Effector CD4-positive, alpha-beta T cell (primary cell): ENCODE measurements around the gene ZBTB20.

Source experiments
- DNase-seq: peaks from one replicate; pipeline ENCODE4 v3.0.0-alpha.2; 2020

ZBTB20 gene

DNA sequence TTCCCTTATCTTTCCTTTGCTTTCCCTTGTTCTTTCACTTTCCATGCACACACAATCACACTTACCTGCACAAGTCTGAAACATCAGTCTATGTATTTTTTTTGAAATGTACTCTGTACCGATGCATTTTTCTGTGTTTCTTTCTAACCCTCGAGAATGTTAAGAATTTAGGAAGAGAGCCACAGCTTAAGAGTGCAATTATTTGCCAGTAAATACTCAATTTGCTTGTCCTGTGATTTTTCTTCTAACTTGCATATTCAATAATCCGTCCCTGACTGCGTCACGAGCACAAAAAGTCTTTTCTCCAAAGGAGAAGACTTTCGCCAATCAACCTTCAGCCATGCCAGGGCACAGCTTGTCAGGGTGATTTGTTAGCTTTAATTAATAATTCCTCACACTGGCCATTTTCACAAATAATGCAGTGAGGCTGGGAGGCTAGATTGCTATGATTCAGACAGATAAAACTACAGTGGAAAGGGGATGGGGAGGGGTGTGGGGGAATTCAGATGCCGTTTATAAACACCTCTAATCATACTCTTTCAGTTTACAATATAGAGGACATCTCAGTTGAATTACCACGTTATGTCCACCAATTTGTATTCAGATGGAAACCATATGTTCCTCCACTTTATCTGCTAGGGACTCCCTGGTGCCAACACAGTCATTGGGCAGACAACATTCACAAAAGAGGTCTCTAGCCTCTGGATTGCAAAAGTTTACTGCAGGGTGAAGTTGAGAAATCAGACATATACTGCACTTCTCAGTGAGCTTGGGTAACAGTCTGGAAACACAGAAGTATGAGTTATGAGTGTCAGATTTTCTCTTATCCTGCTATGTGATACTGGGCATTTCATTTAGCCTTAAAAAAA is 388.0 kb downstream of the ZBTB20 start:
- no peak for DNase-seq

DNA sequence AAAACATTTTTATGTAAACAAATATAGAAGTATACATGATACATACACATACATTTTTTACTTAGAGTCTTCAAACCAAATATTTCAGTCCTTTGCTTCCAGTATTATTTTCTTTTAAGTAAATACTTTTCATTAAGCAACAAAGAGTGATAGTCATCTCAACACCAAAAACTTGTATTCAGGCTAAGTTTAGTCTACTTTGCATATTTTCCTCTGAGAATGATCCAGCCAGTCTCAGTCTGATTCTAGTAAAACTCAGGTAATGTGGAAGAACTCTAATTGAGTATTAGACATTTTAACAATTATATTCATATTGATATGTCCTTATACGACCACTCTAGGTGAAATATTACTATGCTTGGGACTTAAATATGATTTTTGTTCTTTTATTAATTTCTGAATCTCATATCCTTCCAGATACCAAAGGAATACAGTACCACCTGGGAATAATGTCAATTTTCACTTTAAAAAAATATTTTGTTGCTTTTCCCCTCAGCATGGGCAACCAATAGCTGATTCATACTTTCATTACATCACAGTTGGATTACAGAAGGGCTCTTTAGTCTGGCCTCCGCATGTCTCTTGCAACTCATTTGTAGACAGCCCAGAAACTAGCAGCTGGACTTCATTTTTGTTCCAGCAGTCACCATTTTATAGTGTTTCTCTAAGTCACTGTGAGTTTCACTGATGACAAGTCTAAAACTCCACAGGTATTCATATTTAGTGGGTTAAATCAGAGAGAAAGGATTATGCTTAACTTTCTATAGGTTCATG is 390.4 kb downstream of the ZBTB20 start:
- no peak for DNase-seq

DNA sequence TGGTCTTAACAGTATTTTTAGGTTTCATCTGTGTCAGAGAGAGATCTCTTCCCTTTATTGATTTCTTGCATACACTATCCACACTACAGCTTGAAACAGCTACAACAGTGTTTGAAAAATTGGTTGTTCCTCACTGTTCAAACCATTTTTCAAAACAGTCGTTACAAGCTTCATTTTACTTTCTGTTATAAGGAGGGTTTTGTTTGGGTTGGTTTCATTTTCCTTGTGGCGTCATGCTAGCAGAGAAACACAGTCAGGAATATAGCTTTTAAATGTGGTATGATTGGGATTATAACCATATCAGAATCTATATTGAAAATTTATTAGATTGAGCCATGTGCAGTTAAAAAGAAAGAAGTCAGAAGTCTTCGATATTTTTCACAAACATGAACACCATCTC is 400.6 kb downstream of the ZBTB20 start:
- DNase-seq: no peak

DNA sequence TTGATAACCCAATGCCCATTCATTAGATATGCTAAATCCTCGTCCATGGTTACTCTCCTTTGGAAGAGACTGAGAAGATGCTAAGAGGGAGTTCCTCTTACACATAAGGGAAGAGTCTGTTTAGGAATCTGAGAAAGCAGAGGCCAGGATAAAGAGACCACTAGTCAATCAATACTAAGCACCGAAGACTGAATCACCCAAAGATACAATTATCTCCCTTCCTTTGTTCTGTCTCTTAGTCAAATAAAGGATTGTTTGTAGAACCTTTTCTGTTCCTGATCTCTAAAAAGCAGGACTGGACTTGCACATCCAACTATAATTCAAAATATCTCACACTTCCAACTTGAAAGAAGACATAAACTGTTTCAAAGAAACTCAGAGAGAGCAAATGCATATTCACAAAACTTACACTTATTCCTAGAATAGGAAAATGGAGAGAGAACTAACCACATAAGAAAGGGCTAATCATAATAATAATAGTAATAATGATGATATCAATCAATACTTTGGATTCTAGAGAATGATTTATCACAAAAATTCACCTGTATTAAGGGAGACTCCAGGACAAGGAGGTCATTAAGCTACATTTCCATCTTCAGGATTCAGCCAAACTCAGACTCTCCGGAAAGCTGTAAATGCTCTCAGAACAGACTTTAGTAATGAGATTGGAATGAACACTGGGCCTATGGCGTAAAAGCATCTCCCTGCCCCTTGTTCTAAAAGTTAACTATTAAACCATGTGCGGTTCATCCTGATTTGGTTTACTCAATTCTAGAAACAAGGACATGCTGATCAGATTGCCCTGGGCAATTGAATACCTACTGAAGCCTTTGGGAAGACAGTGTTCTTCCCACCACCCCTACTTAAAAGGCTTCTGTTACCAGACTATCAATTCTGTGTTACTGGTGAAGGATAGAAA is 401.5 kb downstream of the ZBTB20 start:
- DNase-seq: no peak

DNA sequence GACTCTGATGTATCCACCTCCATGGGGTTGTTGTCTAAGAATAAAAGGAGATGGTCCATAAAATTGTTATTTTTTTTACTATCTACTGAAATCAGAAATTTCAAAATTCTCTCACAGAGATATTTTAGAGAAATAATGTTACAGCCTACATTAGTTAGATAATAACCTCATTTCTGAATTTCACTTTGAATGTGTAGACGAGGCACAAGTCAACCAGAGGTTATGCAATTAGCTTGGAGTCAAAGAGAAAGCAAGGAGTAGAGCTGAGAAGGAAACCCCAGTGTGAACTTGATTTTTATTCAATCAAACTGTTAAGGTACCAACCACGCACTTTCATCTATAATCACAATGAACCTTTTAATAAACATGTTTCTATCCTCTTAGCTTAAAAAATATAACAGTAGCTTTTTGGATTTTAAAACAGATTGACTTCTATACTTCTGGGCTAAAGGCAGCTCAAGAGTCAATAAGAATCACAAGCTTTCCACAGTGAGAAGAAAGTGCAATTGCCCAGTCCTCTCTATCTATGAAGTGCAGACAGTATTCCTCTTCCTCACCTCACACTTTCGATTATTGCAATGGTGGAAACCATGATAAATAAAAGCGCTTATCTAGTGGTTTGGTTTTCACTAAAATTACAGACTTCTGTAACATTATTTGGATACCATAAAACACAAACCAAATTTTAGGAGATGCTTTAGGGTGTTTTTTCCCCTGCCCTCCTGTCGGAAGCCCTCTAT is 403.2 kb downstream of the ZBTB20 start:
- no peak for DNase-seq

DNA sequence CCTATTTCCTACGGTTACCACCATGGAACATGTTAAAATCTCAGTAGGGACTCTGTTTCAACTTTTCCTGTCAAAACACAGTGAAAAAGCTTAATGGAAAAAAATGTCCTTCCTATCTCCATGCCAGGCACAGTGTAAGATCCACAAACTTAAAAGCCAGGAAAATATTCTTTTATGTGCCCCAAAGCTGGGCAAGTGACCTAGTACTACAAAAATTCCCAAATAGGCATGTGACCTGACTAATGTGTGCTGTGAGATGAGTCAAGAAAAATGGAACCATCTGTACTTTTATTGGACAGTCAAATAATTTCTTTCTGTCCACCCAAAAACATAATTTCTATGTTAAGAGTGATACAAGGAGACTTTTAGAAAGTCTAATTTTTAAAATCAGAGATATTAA is 406.0 kb downstream of the ZBTB20 start:
- no peak for DNase-seq

DNA sequence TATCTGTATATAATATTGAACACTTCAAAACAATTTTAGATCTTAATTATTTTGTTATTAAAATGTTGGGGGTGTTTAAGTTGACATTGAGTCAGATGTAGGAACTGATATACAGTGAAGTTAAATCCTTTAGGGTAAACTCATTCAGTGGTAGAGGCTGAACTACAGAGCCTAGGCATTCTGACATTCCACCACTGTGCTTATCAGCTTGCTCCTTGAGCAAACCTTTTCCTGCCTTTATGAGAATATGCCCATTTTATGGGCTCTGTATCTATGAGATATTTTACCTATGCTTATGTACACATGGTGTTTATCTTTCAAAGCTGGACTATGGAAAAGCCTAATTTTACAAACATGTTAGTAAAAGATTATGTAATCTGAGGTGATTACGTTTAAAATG is 407.5 kb downstream of the ZBTB20 start:
- DNase-seq: no peak

DNA sequence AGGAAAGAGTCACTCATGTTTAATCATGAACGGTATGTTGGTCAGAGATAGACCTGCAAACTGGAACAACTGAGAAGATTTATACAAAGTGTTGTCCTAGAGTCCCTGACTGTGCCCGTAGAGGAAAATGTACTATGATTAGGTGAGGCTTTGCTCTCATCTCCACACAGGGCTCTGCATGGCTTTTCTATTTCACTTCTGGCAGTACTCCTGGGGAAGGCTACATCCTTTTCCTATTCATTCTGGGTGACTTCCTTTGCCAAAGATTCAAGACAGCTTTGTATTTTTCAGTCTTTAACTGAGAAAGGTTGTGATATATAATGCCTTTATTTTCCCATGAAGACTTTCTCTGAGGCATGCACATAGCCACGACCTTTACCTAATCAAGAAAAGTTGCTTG is 414.7 kb downstream of the ZBTB20 start:
- DNase-seq: no peak

DNA sequence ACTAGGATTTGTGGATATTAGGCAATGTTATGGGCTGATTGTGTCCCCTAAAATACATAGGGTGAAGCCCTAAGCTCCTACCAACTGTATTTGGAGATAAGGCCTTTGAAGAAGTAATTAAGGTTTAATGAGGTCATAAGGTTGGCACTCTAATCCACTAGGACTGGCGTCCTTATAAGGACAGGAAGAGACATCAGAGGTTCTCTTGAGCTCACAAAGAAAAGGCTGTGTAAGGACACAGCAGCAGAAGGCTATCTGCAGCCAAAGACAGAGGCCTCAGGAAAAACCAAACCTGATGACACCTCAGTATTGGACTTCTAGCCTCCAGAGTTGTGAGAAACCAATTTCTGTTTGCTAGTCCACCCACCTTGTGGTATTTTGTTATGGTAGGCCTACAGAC is 416.7 kb downstream of the ZBTB20 start:
- DNase-seq: no peak

DNA sequence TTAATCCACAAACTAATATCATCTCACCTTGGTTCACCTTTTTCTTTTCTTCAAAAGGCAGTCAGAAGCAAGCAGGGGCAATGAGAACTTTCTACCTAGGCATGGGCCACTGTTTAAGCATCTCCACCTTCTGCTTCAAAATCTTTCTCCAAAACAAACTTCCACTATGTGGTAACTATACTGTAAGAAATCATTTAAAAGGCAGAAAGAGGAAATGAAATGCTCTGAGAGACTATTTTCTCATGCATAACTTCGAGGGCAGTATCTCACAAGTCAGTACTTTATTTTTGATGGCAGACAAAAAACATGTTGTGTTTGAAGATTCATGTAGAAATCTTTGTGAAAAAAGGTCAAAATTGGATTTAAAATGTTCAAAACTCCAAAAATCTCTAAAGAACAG is 419.7 kb downstream of the ZBTB20 start:
- no peak for DNase-seq

DNA sequence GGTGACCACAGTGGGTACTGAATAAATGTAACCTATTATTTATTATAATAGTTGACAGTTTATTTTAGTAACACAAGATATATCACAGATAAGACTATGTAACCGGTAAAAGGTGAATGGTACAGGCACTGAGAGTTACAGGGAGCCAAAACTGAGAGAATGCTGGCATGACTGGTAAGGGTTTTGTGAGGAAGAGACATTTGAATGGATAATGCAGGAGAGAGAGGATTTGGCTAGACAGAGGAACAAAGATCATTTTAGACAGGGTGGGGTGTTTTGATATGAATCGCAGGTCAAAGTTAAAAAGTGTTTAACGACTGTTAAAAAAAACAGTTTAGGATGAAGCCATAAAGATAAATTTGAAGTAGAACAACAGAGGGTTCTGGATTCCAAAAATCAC is 421.1 kb downstream of the ZBTB20 start:
- no peak for DNase-seq

DNA sequence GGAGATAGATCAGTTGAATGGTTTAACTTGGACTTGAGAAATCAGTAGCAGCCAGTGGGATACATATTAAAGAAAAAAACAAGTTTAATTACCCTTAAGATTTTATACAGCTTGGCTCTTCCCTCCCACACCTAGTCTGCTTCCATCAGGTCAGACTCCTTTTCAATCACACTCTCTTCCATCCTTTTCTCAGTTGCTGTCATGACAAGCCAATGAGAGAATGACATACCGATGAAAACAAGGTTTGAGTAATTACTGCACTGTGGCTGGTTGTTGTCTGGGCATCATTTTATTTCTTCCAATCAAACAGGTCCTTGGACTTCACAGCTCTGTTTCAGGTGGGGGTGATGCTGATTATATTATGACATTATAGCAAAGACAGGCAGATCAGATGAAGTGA is 424.6 kb downstream of the ZBTB20 start:
- no peak for DNase-seq

DNA sequence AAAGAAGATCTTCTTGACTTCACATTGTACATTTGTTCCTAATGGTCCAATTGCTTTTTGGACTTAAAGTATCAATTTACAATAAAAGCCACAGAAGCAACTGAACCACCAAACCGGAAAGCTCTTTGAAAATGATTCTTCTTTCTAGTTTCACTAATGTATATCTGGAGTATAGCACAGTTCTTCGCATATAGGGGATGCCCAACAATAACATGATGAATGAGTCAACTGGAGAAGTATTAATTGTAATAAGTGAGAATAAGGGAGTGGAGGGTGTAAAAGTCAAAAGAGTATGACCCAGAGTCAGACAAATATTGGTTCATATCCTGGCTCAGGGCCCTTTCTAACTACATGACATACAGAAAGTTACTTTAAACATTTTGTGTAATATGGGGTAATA is 425.2 kb downstream of the ZBTB20 start:
- DNase-seq: no peak

DNA sequence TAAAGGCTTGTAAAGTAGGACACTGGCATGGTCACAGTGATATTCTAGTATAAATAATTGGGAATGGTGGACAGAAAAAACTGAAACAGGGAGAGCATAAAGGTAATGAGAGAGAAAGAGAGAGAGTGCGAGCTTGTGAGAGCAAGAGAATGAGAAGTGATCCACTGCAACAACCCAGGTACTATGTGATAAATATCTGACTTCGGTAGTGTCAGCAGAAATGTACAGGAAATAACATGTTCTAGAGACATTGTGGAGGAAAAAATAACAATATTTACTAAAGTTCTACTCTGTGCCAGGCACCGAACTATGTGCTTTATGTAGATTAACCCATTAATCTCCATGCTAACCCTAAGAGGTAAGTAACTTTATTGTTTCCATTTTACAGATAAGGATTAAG is 425.9 kb downstream of the ZBTB20 start:
- no peak for DNase-seq

DNA sequence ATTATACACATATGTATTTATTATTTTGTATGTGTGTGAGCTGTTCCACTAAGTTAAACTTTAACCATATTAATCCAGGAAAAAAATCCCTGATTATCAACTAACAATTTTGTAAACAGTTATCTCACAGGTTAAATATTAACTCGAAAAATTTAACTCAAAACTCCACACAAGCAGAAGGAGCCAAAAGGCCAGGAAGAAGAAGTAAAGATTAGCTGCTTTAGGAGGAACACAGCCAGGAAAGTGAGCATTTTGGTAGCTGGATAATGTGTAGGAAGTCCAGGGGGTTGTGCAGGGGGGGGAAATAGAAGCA is 428.2 kb downstream of the ZBTB20 start:
- DNase-seq: no peak

DNA sequence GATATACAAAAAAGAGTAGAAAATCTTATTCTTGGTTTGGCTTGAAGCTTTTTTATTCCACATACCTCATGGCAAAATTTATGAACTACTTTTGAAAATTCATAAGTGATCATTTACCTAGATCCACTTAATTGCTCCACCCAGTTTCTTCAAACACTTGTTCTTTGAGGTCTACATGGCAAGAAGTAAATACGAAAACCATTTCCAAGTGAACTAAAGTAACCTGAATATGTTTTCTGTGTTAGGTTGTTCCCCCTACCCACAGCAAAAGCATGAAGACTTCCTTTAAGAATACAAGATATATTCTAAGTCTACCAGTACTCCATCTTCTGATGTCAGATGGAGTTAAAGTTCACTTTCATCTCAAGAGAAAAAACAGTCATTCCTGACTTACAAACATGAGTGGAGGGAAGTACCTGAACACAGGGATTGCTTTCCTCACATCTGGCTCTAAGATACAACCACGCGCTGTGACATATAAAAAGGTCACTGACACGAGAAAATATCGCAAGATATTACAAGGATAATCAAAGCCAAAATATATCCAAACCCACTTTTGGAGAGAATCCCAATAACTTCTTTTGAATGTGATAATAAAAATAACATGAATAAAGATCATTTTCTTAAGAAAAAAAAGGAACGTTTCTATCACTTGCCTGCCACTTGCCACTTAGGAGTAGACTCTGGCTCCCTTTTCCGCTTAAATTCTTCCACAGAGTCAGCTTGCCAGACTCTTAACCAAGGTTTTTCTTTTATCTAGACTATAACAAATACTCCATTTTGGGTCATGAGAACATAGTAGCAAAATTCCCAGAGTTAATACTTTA is 428.8 kb downstream of the ZBTB20 start:
- DNase-seq: no peak

DNA sequence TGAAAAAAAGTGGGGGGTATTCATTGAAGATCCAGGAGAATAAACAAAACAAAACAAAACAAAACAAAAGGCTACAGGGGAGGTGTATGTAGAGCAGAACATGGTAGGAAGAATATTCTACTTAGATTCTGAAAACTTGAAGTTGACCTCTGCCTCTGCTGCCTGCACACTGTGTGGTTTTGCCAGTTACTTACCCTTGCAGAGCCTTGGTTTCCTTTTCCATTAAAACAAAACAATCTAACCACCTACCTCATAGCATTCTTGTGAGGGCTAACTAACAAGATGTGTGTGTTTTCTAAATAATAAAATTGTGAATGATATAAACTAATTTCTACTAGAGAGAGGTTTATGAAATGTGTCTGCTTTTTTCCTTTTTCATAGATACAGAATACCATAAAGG is 430.2 kb downstream of the ZBTB20 start:
- no peak for DNase-seq

DNA sequence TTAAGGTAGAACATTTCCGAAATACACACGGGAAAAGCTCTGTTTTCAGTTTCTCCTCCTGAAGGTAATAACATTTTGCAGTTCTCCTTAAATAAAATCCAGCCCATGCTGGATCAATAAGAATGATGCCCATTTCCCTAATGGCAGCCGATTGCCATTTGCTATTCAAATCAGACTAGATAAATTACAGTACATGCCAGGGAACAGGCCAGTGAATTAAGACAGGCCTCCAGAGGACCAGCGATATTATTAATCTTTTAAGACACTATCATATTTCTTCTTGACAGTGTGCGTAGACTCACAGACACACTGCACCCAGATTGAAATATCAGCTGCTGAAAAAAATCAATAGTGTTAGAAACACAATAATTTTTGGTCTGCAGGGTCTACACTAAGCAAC is 431.0 kb downstream of the ZBTB20 start:
- no peak for DNase-seq

DNA sequence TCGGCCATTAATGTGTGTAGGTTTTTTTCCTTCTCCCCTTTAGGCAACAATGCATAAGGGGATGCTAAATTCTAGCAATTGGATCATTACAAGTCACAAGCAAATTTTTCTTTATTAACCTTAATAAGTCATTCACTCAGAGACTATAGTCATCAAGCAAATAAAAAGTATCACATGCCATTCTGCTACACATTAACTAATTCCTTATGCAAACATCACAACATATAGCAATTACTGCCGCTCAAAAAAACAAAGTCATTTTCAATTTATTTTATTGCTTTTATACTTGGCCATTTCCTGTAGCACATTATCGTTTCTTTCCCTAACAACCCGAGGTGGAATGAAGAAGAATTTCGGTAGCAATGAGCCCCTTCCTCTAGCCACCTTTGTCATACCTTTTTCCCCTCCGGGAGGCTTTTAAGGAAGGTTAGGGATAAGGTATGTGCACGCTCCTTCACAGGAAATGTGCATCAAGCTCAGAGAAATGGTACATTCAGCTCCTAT is 432.1 kb downstream of the ZBTB20 start:
- DNase-seq: no peak

DNA sequence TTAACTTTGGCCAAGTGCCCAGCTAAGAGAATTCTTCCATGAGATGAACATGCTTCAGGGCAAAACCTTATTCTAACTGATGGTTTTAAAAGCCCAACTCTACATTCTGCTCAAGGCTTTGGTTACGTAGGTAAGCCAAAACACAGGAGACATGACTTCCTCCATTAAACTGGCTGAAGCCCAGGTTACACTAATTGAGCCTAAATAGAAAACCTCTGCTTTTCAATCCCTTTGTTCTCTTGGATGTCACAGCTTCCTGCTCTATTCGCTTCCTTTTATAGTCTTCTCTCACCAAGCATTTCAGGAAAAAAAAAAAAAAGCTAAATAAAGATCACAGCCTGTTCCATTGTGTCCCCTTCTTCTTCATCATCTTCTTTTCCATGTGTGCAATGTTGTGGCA is 432.9 kb downstream of the ZBTB20 start:
- no peak for DNase-seq

DNA sequence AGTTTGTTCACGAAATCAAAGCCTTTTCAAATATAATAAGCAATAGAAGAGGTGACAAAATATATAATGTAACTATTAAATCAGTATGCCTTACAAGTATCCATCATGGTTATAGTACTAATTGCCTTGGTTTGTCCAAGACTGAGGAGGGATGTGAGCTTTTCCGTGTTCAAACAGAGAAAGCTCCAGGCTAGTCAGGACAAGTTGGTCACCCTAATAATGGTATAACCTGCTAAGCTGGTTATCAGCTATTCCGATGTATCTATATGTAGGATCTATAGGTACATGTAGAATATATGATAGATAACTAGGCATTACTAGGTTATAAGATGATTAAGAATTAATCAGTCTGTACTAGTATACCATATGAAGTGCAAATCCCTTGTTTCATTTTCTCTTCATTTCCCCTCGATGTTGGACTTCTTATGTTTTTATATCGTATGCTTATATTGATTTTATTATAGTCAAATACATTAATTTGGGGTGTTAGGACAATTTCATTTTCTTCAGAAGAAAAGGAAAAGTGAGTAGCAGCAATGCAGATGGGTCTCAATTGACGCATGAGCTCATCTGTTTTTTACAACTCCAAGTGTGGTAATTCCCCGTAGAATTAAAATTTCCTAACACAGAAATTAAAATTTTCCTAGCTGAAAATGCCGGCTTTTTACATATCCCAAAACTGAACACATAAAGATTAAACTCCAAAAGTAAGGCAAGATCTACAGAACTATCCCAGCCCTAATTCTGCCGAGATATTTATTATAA is 434.2 kb downstream of the ZBTB20 start:
- no peak for DNase-seq
